Endothelial cell of umbilical vein (primary cell): ENCODE results near the gene ZNF3. TPM values are rescaled to one million over a fixed set of nuclear protein-coding genes. Genes with fewer than 3 reads are reported as not detected.

Experiments used
- BruUV-seq: library from RNA; stranded (reverse); fragments of 400-500 nt; replicated peaks from 2 replicates; lab custom pipeline; 2021; lab: Mats Ljungman, UMichigan
- CTCF ChIA-PET: fragments of 300-600, 350-600 bp; sonication (Branson Sonifier 250); formaldehyde crosslinking; loops from one replicate; lab custom pipeline; 2021; ENCODE audit warnings: antibody characterized with exemption, inconsistent platforms; lab: Charles Lee
- POLR2A ChIA-PET: fragments of 300-600, 350-600 bp; sonication (Branson Sonifier 250); formaldehyde crosslinking; loops from one replicate; lab custom pipeline; 2021; ENCODE audit warnings: antibody characterized with exemption, inconsistent platforms; lab: Charles Lee
- DNase-seq: peaks from one replicate; pipeline ENCODE4 v3.0.0-alpha.2; 2011; ENCODE audit warnings: low read depth, low spot score
- FAIRE-seq: peaks from 2 replicates; lab custom pipeline; 2011; peaks lifted over from hg19 to GRCh38; lab: Jason Lieb, UNC
- H2AFZ ChIP-seq: 2 replicates; pipeline ENCODE4 v1.6.0; 2012; ENCODE audit warnings: low read depth, low read length, control low read depth, inconsistent platforms
- H3K27ac ChIP-seq: 2 replicates; pipeline ENCODE4 v1.5.1; 2011; ENCODE audit warnings: low read depth, mild to moderate bottlenecking, control low read depth, low read length, moderate library complexity; ENCODE audit not compliant: insufficient read depth
- H3K27me3 ChIP-seq, 2 experiments: 2 replicates each; pipeline versions ENCODE4 v1.6.0 to v1.6.1; 2011; ENCODE audit warnings: low read length in 2 of 2, mixed read lengths in 1 of 2; ENCODE audit not compliant: control insufficient read depth in 2 of 2, insufficient read depth in 2 of 2
- H3K36me3 ChIP-seq, 2 experiments: 2 replicates in 1 of 2; 3 replicates in 1 of 2; pipeline ENCODE4 v1.5.1; 2011; ENCODE audit warnings: low read length in 2 of 2, mild to moderate bottlenecking in 1 of 2, moderate library complexity in 1 of 2; ENCODE audit not compliant: control insufficient read depth in 2 of 2, insufficient read depth in 2 of 2; ENCODE audit errors: extremely low read depth in 1 of 2
- H3K4me1 ChIP-seq: 3 replicates; pipeline ENCODE4 v1.5.1; 2011; ENCODE audit warnings: mild to moderate bottlenecking, low read length; ENCODE audit not compliant: control insufficient read depth, insufficient read depth; ENCODE audit errors: extremely low read depth
- H3K4me2 ChIP-seq: 2 replicates; pipeline ENCODE4 v1.6.1; 2011; ENCODE audit warnings: low read length, control low read depth, mixed read lengths; ENCODE audit not compliant: insufficient read depth
- H3K4me3 ChIP-seq, 3 experiments: fragments of 200-600 bp in 1 of 3; sonication (generic), shearing (Covaris generic) in 1 of 3; replicated peaks in 1 of 3; 2 replicates each; pipeline ENCODE4 v1.5.1; 2011 to 2016; ENCODE audit warnings: control low read depth in 3 of 3, low read length in 3 of 3, mild to moderate bottlenecking in 2 of 3, inconsistent platforms in 1 of 3, low read depth in 1 of 3, moderate library complexity in 1 of 3; ENCODE audit not compliant: insufficient read depth in 1 of 3
- H3K79me2 ChIP-seq: 2 replicates; pipeline ENCODE4 v1.6.0; 2012; ENCODE audit warnings: low read length, inconsistent platforms; ENCODE audit not compliant: control insufficient read depth, insufficient read depth
- H3K9ac ChIP-seq: replicated peaks from 2 replicates; pipeline ENCODE3; 2011; ENCODE audit warnings: low read length, control low read depth; ENCODE audit not compliant: insufficient read depth; ENCODE audit errors: extremely low read depth
- H3K9me1 ChIP-seq: replicated peaks from 3 replicates; pipeline ENCODE4 v1.6.0; 2011; ENCODE audit warnings: mild to moderate bottlenecking, low read length; ENCODE audit not compliant: control insufficient read depth, insufficient read depth; ENCODE audit errors: extremely low read depth
- H3K9me3 ChIP-seq: replicated peaks from 2 replicates; pipeline ENCODE4 v1.5.1; 2012; ENCODE audit warnings: low read length, inconsistent platforms; ENCODE audit not compliant: control insufficient read depth, insufficient read depth
- H4K20me1 ChIP-seq: replicated peaks from 2 replicates; pipeline ENCODE3; 2011; ENCODE audit warnings: mild to moderate bottlenecking, low read length; ENCODE audit not compliant: control insufficient read depth, insufficient read depth; ENCODE audit errors: extremely low read depth
- CTCF ChIP-seq, 2 donors: IDR thresholded peaks; 1 replicate in 1 of 2; 2 replicates in 1 of 2; pipeline ENCODE4 v1.5.1; 2011; ENCODE audit warnings: low read length in 2 of 2, mild to moderate bottlenecking in 2 of 2, moderate library complexity in 2 of 2, control low read depth in 1 of 2, inconsistent platforms in 1 of 2, low read depth in 1 of 2; ENCODE audit not compliant: insufficient read depth in 1 of 2; ENCODE audit errors: extremely low read depth in 1 of 2
- EZH2 ChIP-seq: IDR thresholded peaks from 2 replicates; pipeline ENCODE4 v1.6.1; 2012; ENCODE audit warnings: borderline replicate concordance, low read depth, mild to moderate bottlenecking, moderate library complexity, low read length, inconsistent platforms; ENCODE audit not compliant: severe bottlenecking
- FOS ChIP-seq: IDR thresholded peaks from 2 replicates; pipeline ENCODE4 v1.6.1; 2011; ENCODE audit warnings: mild to moderate bottlenecking, low read length, moderate library complexity, borderline replicate concordance; ENCODE audit not compliant: insufficient read depth
- GATA2 ChIP-seq: IDR thresholded peaks from 2 replicates; pipeline ENCODE4 v1.7.0; 2011; ENCODE audit warnings: low read depth, mild to moderate bottlenecking, moderate library complexity, mixed read lengths, low read length; ENCODE audit not compliant: insufficient read length, insufficient read depth
- JUN ChIP-seq: IDR thresholded peaks from 2 replicates; pipeline ENCODE4 v1.6.1; 2011; ENCODE audit warnings: borderline replicate concordance, low read depth; ENCODE audit not compliant: insufficient read length, insufficient read depth
- MAX ChIP-seq: IDR thresholded peaks from 2 replicates; pipeline ENCODE4 v1.6.1; 2011; ENCODE audit not compliant: insufficient read depth, insufficient read length
- MYC ChIP-seq: IDR thresholded peaks from one replicate; pipeline ENCODE4 v1.6.1; 2011; ENCODE audit warnings: mild to moderate bottlenecking, low read depth, low read length
- POLR2A ChIP-seq: IDR thresholded peaks from 2 replicates; pipeline ENCODE4 v1.6.1; 2012; ENCODE audit warnings: low read depth, mild to moderate bottlenecking, control low read depth, low read length
- POLR2AphosphoS5 ChIP-seq: IDR thresholded peaks from 2 replicates; pipeline ENCODE4 v1.6.1; 2012; ENCODE audit warnings: low read depth, mild to moderate bottlenecking, control low read depth, low read length, moderate library complexity; ENCODE audit not compliant: insufficient read depth
- dilution Hi-C: fragments of 300-500 bp; cut with MboI; formaldehyde crosslinking; loops from one replicate; pipeline ENCODE4 v1.15.0; 2019; ENCODE audit warnings: low sequenced_read_pairs; ENCODE audit not compliant: extremely low pct_ligation_motif_present
- intact Hi-C: fragments of 100-400 bp; cut with micrococcal nuclease; formaldehyde crosslinking; loops from one replicate; pipeline ENCODE4 v1.10.0; 2022
- polyA plus RNA-seq, 4 experiments: library from polyadenylated mRNA; depleted of rRNA in 3 of 4; stranded (reverse) in 3 of 4; unstranded in 1 of 4; fragments of >200 nt; gene quantifications; 2 replicates each; pipeline versions ENCODE4 v1.2.1 to v1.2.3, GENCODE V29; 2011 to 2012; ENCODE audit warnings: missing spikeins in 1 of 4
- total RNA-seq: library from RNA; stranded (reverse); gene quantifications from 2 replicates; pipeline ENCODE4 v1.2.3, GENCODE V29; 2021

ZNF3 gene
- total and polyA plus RNA-seq, 2 donors (not counting 3 experiments of a cell fraction or from before 2014, with no cell fraction given) = 21.8 to 30.9 TPM

- no TSS peak for BruUV-seq
- POLR2A ChIA-PET = interaction anchor here (0.5 kb wide), 1 partner anchor 595 kb away, joined by 3 read pairs; no protein-coding TSS in a partner anchor
- H3K4me1 ChIP-seq = peaks cover 4% of the 10 kb centered on the region
- DNase-seq (no peak), FAIRE-seq (no peak)
- no peaks in the 10 kb centered on the region for H3K9me3 ChIP-seq
- no peaks in the 10 kb centered on the region for H3K79me2 ChIP-seq
- H2AFZ ChIP-seq = no peak overlapping the region
- H3K4me2 ChIP-seq = no peak overlapping the region
- H4K20me1 ChIP-seq = no peaks in the 10 kb centered on the region
- no peak overlapping the region for H3K9ac ChIP-seq
- H3K4me3 ChIP-seq = no peak overlapping the region
- peaks cover 23 to 40% of the 10 kb centered on the region in 2 experiments for H3K36me3 ChIP-seq
- TF ChIP-seq MAX = no peak
- TF ChIP-seq CTCF (IDR thresholded peaks at IDR 0.05; ENCODE audit: extremely low read depth in 1 of 2, insufficient read depth in 1 of 2, low read depth in 1 of 2, low read length in 2 of 2) = no peak
- TF ChIP-seq POLR2A = no peak
- TF ChIP-seq JUN = no peak
- no peak for TF ChIP-seq FOS
- TF ChIP-seq MYC = no peak
- no peak for TF ChIP-seq EZH2
- no peak for TF ChIP-seq POLR2AphosphoS5
- no peak for TF ChIP-seq GATA2
- intact Hi-C loops (no loop called here), dilution Hi-C loops (no loop called here)
- H3K27ac ChIP-seq = no peak overlapping the region
- CTCF ChIA-PET = interaction anchor here (0.7 to 1.3 kb wide), 4 partner anchors 9 to 36 kb away, joined by 3 to 5 read pairs (median 4); partner anchors contain the start of gene ZSCAN21
- H3K9me1 ChIP-seq = no peaks in the 10 kb centered on the region
- H3K27me3 ChIP-seq = no peaks in the 10 kb centered on the region
Measured at GRCh38 chr7:100029596-100029995, 51.9 kb downstream of the ZNF3 start.
